Measurements from ENCODE around the gene ABR. TPM values are rescaled to one million over a fixed set of nuclear protein-coding genes. Genes with fewer than 3 reads are reported as not detected.
"Not testable (repeated sequence)": the region's sequence is repeated elsewhere in the genome, so short reads cannot be mapped to it uniquely, and the experiment has no call there.

ABR gene
- polyA plus RNA-seq, 3 donors: 49.5 to 55.2 (median 52.0) TPM

GRCh38 chr17:973053-973452, 206.7 kb downstream of the ABR start:
- no peak for DNase-seq (ENCODE audit: low read depth in 3 of 3, low spot score in 2 of 3)

DNA sequence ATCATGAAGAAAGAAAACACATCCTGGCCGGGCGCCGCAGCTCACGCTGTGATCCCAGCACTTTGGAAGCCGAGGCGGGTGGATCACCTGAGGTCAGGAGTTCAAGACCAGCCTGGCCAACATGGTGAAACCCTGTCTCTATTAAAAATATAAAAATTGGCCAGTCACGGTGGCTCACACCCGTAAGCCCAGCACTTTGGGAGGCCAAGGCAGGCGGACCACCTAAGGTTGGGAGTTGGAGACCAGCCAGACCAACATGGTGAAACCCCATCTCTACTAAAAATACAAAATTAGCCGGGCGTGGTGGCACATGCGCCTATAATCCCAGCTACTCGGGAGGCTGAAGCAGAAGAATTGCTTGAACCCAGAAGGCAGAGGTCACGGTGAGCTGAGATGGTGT, 207.9 kb downstream of the ABR start:
- not testable (repeated sequence) for DNase-seq (ENCODE audit: low read depth in 3 of 3, low spot score in 2 of 3)

- no peak for DNase-seq (ENCODE audit: low read depth in 3 of 3, low spot score in 2 of 3)
Measured at GRCh38 chr17:970364-970763, 209.4 kb downstream of the ABR start.

DNA sequence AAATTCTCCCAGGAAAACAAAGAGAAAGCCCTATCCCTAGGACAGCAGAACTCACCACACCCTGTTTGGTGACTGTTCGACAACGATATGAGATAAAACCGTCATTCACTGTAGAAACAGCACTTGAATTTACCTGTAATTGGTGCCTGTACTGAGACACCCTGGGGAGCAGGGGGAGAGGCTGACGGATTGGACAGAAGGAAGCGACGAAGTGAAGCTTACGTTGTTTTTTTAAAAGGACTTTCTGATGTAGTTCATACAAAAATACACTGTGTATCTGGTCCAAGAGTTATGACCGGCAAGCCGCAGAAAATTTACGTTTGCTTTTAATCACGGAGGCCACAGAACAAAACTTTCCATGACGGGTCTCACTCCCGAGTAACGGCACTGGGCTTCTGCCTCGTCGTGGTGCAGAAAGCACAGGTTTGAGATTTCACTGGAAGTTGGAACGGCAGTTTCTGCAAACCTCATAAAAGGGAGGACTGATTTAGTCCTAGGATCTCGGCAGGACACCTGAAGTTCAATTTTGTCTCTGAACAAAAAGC, 209.9 kb downstream of the ABR start:
- no peak for DNase-seq (ENCODE audit: low read depth in 3 of 3, low spot score in 2 of 3)

DNA sequence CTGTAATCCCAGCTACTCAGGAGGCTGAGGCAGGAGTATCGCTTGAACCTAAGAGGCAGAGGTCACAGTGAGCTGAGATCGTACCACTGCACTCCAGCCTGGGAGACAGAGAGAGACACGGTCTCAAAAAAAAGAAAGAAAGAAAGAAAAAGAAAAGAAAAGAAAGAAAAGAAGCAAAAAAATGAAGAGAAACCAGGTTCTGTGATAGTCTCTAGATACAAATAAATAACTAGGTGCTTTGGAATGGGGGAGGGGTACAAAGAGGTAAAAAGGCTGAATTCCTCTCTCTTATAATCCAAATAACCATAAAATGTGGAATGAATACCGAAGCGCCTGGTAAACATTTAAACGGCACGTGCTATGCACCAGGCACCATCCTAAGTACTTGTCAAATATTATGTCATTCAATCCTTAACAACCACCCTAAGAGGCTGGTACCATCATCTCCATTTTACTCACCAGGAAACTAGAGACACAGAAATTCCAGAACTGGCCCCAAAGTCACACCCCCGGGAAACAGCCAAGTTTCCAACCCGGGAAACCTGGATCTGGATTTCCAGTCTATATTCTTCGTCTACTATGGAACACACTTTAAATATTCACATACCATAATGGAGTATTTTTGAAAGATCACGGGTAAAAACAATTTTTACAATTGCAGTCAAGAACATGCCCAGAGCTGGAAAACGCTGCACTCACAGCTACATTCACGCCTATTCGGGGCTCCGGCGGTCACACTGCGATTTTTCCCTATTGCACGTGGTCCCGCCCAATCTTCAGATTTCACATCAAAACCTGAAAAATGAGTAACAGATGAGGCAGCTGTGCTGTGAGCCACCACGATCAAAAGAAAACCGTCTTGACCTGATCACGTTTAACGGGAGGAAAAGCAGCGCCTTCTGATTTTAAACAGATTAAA, 210.7 kb downstream of the ABR start:
- no peak for DNase-seq (ENCODE audit: low read depth in 3 of 3, low spot score in 2 of 3)

- no peak for DNase-seq (ENCODE audit: low read depth in 3 of 3, low spot score in 2 of 3)
Measured at GRCh38 chr17:967122-967521, 212.7 kb downstream of the ABR start.

GRCh38 chr17:965311-965989, 214.3 kb downstream of the ABR start:
- DNase-seq (ENCODE audit: low read depth in 3 of 3, low spot score in 2 of 3): no peak

- DNase-seq (ENCODE audit: low read depth in 3 of 3, low spot score in 2 of 3): no peak
Measured at GRCh38 chr17:964876-965275, 214.9 kb downstream of the ABR start.

- no peak for DNase-seq (ENCODE audit: low read depth in 3 of 3, low spot score in 2 of 3)
Measured at GRCh38 chr17:962670-963069, 217.1 kb downstream of the ABR start.

DNA sequence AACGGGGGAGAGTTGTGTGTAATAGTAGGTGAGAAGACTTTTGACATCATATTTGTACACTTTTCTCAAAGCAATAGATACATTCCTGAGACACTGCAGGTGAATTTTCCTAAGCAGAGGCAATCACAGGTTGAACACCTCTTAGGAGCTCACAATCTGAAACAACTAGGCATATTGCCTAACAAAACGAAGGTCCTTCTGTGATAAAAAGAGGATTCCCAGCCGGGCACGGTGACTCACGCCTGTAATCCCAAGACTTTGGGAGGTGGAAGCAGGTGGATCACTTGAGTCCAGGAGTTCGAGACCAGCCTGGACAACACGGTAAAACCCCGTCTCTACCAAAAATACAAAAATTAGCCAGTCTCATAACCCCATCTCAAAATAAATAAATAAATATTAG, 217.6 kb downstream of the ABR start:
- DNase-seq (ENCODE audit: low read depth in 3 of 3, low spot score in 2 of 3): no peak

DNA sequence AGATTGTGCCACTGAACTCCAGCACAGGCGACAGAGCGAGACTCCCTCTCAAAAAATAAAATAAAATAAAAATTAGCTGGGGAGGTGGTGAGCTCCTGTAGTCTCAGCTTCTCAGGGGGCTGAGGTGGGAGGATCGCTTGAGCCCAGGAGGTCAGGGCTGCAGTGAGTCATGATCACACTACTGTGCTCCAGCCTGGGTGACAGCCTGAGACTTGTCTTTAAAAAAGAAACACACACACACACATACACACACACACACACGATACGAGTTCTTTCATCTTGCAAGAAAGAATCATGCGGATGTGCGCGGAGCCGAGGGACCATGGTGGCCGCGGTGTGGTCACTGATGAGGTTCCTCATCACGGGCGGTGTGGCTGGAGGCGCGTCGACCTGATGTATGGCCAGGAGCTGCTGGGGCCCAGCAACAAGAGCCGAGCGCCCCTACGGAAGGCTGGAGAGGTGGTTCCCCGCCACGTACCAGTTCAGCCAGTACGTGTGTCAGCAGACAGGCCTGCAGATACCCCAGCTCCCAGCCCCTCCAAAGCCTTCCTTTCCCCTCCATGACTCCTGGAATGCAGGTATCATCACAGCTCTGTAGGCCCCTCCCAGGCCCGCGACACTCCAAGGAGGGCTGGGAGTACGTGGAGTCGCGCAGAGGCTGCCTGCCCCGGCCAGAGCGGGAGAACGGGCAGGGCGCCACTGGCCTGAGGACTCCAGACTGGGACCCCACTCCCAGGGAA, 220.9 kb downstream of the ABR start:
- no peak for DNase-seq (ENCODE audit: low read depth in 3 of 3, low spot score in 2 of 3)

GRCh38 chr17:957856-958421, 221.8 kb downstream of the ABR start:
- DNase-seq (ENCODE audit: low read depth in 3 of 3, low spot score in 2 of 3): no peak

DNA sequence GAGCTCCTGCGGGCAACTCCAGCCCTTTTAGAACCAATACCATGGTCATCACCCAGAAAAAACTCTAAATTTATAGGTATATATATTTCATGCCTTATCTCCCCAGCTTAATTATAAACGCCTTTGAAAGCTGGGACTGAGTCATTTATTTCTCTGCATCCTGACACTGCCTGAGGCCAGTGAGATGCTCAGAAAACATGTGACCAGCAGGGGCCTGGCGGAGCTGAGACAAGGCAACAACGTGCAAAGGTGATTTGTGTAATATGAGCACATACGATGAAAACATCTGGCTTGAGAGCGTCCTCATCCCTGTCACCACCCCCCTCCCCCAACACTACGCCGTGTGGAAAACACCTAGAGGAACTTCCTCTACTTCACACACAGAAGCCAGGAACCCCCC, 222.9 kb downstream of the ABR start:
- DNase-seq (ENCODE audit: low read depth in 3 of 3, low spot score in 2 of 3): no peak

DNA sequence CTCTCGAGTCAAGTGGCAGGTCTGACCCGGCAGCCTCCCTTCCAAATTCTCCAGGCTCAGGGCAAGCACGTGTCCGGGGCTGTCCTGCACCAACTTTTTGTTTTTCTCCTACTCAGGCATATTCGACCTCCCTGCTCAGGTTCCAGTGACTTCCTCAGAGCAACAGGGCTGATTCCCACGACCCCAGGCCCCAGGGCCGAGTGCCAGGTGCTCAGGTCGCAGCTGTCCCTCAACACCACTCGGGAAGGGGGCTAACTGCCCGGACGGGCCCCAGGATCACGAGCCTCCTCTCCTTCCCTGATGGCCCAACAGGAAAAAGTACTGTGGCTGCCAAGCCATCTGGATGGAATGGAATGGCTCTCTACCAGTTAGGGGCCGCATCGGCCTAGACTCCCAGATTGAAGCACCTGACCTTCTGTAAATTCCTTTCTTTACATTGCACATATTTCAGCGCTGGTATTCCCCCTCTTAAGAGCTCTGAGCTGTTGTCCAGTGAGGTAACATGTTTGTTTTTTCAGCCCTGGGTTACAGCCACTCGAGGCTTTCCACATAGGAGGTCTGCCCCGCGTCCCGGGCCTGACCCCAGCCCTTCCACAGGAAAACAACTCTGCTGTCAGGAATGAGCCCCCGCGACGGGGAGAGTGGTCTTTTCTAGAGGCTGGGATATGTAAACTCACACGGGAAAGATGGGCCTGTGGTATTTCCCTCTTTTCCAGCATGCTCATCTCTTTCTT, 225.2 kb downstream of the ABR start:
- DNase-seq (ENCODE audit: low read depth in 3 of 3, low spot score in 2 of 3): no peak

- no peak for DNase-seq (ENCODE audit: low read depth in 3 of 3, low spot score in 2 of 3)
Measured at GRCh38 chr17:953767-954166, 226.0 kb downstream of the ABR start.

Other genes starting within 250 kb of the ABR start
- gene NXN, start 200.2 kb downstream of the ABR start, polyA plus RNA-seq (ENCODE audit: insufficient read length in 3 of 3): 10 to 100 TPM; 30.7 to 35.4 (median 32.9) TPM
- 10 to 100 TPM; 14.9 TPM for gene TIMM22, start 182.9 kb downstream of the ABR start, polyA plus RNA-seq (ENCODE audit: insufficient read length in 3 of 3)
- gene BHLHA9, start 90.5 kb upstream of the ABR start, polyA plus RNA-seq (ENCODE audit: insufficient read length in 3 of 3): not detected
- gene TRARG1, start 99.7 kb upstream of the ABR start, polyA plus RNA-seq (ENCODE audit: insufficient read length in 3 of 3): under 1 TPM; 0.03 to 0.15 (median 0.03) TPM
- 1,000 to 10,000 TPM; 1,197 to 1,229 (median 1,228) TPM for gene YWHAE, start 220.2 kb upstream of the ABR start, polyA plus RNA-seq (ENCODE audit: insufficient read length in 3 of 3)

All from right renal cortex interstitium (tissue), 3 donors.